GM21381 (cell line): ENCODE data around the gene GK.
A peak's percentile ranks its signal among the peaks of the same experiment; 100 is the strongest.
"Not testable (repeated sequence)": the region's sequence is repeated elsewhere in the genome, so short reads cannot be mapped to it uniquely, and the experiment has no call there.

ENCODE experiments used
- ATAC-seq: cut with Tn5 transposase; IDR thresholded peaks from one replicate; pipeline ENCODE4 v1.9.1; 2021; ENCODE audit warnings: mild to moderate bottlenecking, moderate library complexity; ENCODE audit not compliant: unreplicated experiment

The GK gene

DNA sequence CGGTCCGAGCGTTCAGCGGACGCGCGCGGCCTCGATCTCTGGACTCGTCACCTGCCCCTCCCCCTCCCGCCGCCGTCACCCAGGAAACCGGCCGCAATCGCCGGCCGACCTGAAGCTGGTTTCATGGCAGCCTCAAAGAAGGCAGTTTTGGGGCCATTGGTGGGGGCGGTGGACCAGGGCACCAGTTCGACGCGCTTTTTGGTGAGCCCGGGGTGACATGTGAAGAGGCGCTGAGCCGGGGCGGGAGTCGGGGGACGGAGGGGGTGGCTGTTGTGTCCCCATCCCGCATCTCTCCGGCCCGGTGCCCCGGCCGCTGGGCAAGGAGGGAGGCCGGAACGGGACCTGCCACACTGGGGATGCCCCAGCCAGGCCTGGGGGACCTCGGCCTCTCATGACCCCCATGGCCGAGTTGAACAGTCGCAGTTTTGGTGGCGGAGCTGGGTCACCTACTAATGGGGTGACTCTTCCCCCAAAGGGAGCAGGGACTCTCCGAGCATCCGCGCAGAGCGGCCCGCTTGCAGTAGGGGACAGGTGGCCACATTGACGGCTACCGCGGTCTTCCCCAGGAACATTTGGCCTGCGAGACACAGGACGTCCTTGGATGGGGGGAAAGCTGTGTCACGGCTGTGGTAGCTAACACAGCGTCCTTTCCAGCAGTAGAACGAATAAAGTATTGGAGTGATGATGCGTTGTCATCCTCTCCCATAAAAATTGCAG is at the start of gene GK:
GK (plus strand) TSS at position 9 of the 717 bp plus-strand sequence; CDS start at position 124, 115 bp downstream.
- ATAC-seq: peak; percentile 9

DNA sequence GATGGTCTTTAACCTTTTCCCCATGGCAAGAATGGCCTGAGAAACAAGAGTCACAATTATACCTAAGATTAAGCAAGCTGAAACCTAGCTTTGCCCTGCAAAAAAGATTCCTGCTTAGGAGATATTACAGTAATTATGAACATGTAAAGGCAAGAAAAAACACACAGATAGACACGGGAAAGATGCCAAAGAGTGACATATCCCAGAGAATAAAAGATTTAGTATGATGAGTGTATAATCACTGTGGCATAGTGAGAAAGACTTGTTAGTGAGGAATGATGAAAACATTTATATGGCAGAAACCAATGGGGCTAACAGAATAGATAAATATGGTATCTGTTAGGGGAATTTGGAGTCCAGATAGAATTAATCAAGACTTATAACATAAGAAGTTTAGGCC is 46.1 kb upstream of the GK start:
- no peak for ATAC-seq

DNA sequence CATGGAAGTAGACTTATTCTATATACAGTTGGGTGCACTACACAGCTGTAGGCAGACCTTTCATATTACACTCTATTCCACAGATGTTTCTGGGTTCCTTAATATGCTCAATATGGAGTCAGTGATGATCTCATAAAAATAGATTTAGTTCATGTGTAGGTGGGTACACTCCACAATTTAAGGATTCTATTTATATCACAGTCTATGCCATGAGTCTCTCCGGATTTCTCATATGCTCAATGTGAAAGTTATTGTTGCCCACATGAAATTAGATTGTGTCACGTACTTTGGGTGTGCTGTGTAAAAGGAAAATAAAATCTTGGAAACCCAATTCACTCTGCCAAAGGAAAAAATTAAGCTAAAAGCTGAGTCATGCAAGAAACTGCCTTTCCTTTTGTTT is 43.2 kb upstream of the GK start:
- ATAC-seq: no peak

DNA sequence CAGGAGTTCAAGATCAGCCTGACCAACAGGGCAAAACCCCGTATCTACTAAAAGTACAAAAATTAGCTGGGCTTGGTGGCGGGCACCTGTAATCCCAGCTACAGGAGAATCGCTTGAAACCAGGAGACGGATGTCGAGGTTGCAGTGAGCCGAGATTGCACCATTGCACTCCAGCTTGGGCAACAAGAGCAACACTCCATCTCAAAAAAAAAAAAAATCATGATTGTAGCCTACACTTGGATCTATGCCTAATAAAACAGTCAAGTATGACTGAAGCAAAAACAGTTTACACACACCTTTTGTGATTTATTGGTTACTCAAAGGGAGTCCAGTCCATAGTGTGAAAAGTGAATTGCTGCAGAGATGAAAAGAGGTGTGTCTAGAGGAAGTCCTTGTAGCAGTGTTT is 41.0 kb upstream of the GK start:
- ATAC-seq: no peak

DNA sequence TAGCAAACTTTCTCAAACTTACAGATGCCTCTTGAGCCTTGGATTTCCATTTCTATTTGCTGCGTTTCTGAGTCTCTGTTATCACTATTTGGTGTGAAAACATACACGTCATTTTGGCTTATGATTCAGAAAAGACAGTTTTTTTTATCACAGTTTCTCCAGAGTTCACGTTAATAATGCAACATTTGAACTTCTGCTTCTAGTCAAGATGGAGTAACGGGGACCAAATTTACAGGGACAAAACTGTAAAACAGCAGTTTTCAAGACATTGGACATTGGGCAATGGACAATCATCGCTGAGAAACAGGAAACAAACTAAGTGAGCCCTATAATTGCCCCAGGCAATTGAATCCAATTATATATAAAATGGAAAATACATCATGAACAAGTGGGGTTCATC is 39.5 kb upstream of the GK start:
- no peak for ATAC-seq

DNA sequence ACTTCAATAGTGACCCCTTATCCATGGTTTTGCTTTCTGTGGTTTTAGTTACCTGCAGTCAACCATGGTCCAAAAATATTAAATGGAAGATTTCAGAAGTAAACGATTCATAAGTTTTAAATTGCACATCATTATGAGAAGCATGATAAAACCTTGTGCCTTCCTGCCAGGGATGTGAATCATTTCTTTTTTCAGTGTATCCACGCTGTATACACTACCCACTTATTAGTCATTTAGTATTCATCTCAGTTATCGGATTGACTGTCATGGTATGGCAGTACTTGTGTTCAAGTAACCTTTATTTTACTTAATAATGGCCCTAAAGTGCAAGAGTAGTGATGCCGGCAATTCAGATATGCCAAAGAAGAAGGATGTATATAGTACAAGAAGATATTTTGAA is 38.0 kb upstream of the GK start:
- no peak for ATAC-seq

DNA sequence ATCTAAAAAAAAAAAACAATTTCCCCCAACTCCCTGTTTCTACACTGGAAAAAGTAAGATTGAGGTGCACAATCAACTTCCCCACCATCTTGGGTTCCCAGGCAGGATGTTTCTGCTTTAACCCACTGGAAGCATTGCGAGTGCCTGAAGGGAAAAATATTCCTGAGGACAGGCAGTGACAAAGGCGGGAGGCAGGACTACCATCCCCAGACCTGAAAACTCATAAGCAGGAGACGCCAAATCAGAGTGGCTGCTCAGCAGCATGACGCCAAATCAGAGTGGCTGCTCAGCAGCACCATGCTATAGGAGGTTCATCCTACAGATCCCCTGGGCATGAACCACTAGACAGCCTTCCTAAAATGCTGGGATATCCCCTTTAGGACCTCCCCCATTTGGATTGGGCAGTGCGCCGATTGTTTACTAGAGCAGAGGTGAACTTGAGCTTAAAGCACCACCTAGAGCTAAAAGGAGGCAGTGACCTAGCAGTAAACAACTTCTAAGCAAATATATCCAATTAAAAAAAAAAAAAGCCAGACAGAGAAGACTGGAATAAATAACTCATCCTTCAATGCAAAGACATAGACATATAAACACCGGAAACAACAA is 35.0 kb upstream of the GK start:
- no peak for ATAC-seq

DNA sequence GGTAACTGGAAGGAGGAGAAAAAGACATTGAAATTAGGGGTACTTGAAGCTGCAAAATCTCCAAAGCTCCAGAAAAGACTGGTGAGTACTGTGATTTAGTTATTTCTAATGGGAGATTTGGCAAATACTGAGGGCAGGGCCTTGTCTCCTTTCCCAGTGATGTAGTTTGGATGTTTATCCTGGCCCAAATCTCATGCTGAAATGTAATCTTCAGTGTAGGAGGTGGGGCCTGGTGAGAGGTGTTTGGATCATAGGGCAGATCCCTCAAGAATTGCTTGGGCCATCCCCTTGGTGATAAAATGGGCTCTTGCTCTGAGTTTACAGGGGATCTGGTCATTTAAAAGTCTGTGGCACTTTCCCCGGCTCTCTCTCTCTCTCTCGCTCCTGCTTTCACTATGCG is 33.1 kb upstream of the GK start:
- ATAC-seq: no peak

DNA sequence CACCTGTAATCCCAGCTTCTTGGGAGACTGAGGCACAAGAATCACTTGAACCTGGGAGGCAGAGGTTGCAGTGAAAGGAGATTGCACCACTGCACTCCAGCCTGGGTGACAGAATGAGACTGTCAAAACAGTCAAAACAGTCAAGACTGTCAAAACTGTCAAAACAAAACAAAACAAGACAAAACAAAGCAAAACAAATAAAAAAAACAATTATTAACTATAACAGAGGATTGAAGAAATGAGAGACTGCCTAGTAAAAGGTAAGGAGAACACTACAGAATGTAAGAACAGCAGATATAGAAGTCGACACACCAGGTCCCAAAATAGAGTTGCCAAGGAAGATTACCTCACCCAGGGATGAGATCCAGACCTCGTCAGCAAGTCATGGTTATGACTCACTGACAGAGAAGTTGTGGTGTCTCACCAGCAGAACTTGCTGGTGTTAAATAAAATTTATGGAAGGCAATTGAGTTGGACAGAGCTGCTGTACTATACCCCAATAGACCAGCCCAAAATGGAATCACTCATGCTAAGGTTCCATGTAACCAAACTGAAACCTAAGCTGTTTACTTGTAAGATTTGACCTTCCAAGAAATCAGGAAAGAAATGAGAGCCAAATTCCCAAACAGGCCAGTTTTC is 32.1 kb upstream of the GK start:
- ATAC-seq: no peak

DNA sequence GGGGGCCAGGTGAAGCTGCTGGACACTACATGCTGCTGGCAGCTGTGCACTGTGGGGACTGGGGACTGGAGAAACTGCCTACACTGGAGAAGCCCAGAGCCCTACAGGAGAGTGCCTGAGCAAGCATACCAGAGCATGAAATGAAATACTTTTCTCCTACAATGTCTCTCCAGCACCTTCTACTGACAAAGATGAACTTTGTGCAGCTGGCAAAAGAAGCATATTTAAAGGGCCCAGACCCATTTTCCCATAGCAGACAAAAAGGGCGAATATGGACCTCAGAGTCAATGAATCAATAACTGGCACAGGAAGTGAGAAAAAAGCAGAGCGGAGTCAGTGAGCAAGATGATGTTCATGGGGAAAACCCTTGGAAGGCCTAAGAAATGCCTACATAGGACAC is 30.9 kb upstream of the GK start:
- no peak for ATAC-seq

DNA sequence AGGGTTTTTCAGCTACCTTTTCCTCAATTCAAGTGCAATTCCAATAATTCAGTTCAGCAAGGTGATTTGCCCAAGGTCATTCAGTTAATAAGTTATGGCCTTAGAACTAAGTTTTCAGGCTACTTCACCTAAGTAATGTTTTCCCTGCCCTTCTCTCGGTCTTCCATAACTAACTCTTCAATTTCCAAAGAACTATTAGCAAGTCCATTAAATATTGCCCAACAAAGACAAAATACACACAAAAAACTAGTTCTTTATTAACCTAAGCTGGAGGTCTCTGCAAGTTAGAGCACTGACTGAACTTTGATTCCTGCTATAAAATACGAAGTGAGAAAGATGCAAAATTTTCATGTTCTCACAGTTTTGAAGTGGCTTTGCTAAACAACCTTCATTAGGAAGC is 26.8 kb upstream of the GK start:
- no peak for ATAC-seq

DNA sequence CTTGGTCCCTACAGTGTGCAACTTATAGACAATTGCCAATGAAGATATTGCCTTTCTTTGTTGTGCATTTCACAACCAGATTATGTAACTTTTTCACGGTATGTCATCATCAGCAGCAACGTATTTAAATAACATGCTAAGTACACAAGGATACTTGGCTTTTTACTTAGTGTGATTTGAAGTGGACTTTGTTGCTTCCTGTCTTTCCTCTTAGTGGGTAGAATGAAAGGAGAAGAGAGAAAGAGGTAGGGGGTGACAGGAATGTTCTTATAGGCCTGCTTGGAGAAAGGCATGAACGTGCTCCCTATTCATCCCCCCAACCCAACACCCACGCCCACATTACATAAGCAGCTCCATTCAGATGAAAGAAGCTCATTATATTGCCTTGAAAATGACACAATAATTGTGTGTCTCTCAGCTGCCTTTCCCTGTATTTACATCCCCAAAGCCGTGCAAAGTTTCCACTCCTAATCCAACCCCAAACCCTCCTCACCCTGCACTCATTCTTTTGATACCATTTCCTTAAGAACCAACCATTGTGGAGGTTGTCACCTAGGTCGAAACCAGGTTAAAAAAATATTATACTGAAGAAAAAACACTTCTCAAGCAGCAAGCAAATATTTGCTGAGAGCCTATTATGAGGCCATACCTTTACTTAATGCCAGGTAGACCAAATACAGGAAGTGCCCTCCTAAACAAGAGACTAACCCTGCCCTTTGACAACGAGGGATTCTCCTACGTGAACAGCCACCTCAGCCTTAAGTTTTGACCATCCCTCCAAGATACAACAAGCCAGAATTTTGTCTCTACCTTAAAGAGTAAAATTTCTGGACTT is 25.2 kb upstream of the GK start:
- no peak for ATAC-seq

DNA sequence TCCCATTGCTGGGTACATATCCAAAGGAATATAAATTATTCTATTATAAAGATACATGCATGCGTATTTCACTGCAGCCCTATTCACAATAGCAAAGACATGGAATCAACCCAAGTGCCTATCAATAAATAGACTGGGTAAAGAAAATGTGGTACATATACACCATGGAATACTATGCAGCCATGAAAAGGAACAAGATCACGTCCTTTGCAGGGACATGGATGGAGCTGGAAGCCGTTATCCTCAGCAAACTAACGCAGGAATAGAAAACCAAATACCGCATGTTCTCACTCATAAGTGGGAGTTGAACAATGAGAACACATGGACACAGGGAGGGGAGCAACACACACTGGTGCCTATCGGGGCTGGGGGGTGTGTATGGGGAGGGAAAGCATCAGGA is 19.2 kb upstream of the GK start:
- ATAC-seq: not testable (repeated sequence)

DNA sequence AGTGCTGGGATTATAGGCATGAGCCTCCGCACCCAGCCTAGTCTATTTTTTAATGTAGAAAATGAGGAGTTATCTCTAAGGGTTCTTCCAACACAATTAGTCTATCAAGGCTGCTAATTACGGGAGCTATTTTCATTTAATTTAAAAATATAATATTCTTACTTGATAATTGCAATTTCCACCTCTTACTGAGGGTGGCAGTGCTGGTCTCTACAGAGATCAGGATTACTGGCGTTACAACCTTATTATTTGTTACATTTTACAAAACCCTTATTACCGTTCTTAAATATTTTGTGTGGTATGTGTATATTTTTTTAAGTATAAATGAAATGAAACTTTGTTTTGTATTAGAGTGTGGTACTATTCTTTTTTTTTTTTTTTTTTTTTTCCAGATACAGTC is 17.6 kb upstream of the GK start:
- ATAC-seq: no peak

DNA sequence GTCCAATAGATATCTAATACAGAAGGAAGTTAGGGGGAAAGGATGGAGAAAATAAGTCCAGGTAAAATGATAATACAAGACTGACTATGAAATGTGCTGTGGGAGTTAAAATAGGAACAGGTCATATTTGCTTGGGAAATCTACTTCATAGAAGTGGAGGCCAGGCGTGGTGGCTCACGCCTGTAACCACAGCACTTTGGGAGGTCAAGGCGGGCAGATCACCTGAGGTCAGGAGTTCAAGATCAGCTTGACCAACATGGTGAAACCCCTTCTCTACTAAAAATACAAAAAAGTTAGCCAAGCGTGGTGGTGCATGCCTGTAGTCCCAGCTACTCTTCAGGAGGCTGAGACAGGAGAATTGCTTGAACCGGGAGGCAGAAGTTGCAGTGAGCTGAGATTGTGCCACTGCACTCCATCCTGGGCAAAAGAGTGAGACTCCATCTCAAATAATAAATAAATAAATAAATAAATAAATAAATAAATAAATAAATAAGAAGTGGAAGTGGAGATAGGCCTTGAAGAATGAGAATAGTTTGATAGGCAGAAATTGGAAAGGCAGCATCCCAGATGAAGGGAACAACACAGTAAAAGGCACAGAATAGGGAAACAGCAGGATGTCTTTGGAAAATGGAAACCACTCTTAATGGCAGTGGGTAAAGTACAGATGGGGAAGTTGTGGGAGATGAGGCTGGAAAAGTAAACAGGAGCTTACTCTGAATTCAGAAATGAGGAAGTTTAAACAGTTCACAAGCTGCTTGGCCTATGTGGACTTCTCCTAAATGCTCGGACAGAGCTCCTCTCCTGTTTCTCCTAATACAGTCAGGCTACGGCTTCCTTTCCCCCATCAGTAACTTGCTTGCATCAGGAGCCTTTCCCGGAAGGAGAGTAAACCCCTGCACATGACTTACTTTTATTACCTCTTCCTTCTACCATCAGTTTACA is 15.1 kb upstream of the GK start:
- ATAC-seq: no peak

DNA sequence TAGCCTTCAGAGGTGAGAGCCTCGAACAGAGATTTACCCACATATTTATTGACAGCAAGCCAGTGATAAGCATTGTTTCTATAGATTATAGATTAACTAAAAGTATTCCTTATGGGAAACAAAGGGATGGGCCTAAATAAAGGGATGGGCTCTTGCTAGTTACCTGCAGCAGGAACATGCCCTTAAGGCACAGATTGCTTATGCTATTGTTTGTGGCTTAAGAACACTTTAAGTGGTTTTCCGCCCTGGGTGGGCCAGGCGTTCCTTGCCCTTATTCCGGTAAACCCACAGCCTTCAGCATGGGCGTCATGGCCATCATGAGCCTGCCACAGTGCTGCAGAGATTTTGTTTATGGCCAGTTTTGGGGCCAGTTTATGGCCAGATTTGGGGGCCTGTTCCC is 13.5 kb upstream of the GK start:
- ATAC-seq: not testable (repeated sequence)

DNA sequence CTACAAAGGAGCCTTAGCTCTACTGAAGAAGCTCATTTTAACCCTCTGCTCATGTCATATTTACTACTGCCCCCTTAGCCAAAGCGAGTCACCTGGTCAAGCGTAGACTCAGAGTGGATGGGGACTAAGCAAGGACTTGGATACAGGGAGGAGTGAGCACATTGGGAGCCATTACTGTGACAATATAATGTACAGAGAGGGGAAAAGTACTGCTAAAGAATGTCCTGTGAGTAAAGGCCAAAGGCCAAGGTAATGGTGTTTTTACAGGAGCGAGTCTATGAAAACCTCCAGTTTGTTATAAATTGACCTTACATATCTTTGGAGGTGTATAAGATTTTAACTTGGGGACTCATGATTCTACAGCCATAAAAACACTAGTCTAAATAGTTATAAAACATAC is 10.6 kb upstream of the GK start:
- no peak for ATAC-seq

DNA sequence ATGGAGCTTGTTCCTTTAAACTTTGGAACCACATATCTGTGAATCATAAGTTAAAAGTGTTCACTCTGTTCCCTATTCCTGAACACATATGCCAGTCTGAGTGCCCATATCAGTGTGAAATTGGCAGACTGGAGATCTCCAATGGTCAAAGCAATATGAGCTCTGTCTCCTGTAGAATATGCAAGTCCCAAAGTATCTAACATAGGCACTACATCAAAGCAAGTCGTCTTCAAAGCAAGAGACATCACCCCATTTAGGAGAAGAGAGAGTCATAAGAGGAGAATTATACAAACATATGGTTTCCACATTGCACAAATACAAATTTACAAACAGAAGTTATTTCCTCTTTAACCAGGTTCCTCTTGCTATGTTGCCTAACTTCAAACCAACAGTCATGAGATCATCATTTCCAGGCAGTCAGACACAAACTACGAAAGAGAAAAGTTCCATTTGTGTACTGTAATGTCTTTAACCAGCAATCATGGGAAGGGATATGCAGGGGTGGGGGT is 9.9 kb upstream of the GK start:
- no peak for ATAC-seq

DNA sequence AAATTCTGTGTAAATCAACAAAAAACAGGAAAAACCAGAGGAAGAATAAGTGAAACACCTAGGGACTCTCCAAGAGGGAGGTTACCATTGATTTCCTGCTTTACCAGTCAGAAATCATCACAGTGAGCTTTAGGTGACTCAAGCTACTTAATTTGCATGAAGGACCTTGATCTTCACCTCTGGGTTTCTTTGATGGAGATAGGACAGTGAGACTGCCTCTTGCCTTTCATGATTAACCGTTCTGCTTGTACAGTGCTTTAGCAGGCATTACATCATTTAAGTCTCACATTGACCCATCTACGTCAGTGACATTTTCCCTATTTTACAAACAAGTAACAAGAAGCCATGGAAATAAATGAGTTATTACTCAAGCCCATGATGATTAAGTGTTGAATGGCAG is 3.4 kb upstream of the GK start:
- no peak for ATAC-seq
